Transverse colon (tissue), 4 donors: ENCODE measurements around the gene LEF1.

ENCODE experiments used
- CTCF ChIP-seq, 5 experiments: fragments of 200-600 bp in 3 of 5; fragments of 450-650 bp in 2 of 5; sonication (generic) in 3 of 5; IDR thresholded peaks; 1 replicate in 2 of 5; 2 replicates in 3 of 5; pipeline ENCODE4 v1.5.1; 2016 to 2017; ENCODE audit warnings: antibody characterized with exemption in 5 of 5, inconsistent platforms in 3 of 5, mild to moderate bottlenecking in 2 of 5, moderate library complexity in 1 of 5
- EP300 ChIP-seq: sonication (generic); formaldehyde crosslinking; IDR thresholded peaks from one replicate; pipeline ENCODE4 v1.6.1; 2017; ENCODE audit warnings: antibody characterized with exemption, low read depth
- POLR2A ChIP-seq: fragments of 450-650 bp; IDR thresholded peaks from one replicate; pipeline ENCODE4 v1.6.1; 2016; ENCODE audit warnings: antibody characterized with exemption, mild to moderate bottlenecking, moderate library complexity
- POLR2AphosphoS5 ChIP-seq, 3 donors: sonication (generic); formaldehyde crosslinking; IDR thresholded peaks; one replicate each; pipeline ENCODE4 v1.6.1; 2016; ENCODE audit warnings: antibody characterized with exemption in 3 of 3

- TF ChIP-seq CTCF (IDR thresholded peaks at IDR 0.05) (no peak), POLR2A (no peak), POLR2AphosphoS5 (IDR thresholded peaks at IDR 0.05) (no peak), EP300 (no peak)
Observed at GRCh38 chr4:108160741-108161352, 7.9 kb downstream of the LEF1 start.
